ENCODE results near the gene UBE2J1.

The UBE2J1 gene

GRCh38 chr6:89353118-89353556, 615 bp upstream of the UBE2J1 start:
- no peak for TF ChIP-seq ZFX (IDR thresholded peaks at IDR 0.05)
- TF ChIP-seq, protein P1, sequence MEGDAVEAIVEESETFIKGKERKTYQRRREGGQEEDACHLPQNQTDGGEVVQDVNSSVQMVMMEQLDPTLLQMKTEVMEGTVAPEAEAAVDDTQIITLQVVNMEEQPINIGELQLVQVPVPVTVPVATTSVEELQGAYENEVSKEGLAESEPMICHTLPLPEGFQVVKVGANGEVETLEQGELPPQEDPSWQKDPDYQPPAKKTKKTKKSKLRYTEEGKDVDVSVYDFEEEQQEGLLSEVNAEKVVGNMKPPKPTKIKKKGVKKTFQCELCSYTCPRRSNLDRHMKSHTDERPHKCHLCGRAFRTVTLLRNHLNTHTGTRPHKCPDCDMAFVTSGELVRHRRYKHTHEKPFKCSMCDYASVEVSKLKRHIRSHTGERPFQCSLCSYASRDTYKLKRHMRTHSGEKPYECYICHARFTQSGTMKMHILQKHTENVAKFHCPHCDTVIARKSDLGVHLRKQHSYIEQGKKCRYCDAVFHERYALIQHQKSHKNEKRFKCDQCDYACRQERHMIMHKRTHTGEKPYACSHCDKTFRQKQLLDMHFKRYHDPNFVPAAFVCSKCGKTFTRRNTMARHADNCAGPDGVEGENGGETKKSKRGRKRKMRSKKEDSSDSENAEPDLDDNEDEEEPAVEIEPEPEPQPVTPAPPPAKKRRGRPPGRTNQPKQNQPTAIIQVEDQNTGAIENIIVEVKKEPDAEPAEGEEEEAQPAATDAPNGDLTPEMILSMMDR (conservative IDR thresholded peaks at IDR 0.05), result no peak
- peak overlapping the region; percentile 90 for H3K27ac ChIP-seq

GRCh38 chr6:89351671-89352277, 748 bp downstream of the UBE2J1 start:
- TF ChIP-seq, protein P1 (conservative IDR thresholded peaks at IDR 0.05), result no peak
- TF ChIP-seq ZFX (IDR thresholded peaks at IDR 0.05), result no peak
- H3K27ac ChIP-seq, result peak overlapping the region; percentile 90

DNA sequence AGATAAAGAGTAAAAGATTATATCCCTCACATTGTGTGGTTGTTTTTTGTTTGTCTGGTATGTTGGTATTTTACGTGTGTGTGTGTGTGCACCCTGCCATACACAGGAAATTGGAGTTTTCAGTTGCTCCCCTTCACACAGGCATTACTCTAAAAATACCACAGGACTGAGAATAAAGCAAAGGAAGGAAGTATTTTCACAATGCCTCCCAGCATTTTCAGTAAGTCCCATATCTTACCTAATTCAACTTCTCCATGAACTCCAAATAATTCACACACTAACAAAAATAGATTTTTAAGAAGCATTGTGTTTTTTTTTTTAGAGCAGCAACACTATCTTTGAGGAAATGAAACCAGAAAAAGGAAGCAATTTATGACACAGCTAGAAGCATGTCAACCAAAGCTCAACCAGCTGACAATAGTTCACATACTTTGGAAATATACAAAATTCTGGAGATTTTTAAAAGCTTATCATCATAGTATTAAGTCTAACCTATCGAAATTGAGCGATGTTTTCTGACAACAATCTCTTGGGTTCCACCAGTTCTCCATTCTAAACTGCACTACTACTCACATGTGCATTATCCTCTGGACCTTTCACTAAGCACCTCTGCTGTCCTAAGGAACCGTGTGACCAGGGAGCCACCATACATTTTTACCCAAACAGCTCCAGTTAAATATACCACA, 2.1 kb downstream of the UBE2J1 start:
- TF ChIP-seq, protein P1 (conservative IDR thresholded peaks at IDR 0.05), result no peak
- no peak overlapping the region; the same call in 1 of the 2 replicates for H3K27ac ChIP-seq

DNA sequence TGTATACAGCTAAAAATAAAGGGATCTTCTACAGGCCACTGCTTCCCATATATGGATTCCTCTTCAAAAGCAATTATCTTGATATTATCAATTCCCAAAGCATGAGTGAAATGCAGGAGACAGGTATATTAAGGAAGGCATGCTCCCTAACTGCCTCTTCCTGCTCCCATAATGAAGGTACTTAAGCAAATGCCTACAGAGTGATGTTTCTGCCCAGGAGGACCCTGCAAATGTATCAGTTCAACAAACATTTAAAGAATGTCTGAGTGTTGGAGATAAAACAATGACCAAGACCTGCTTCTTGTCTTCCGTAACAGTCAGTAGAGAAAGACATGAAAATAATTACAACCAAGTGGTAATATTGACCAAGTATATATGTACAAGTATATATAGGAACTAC, 4.2 kb downstream of the UBE2J1 start:
- no peak for TF ChIP-seq ZFX (IDR thresholded peaks at IDR 0.05)
- TF ChIP-seq, protein P1 (conservative IDR thresholded peaks at IDR 0.05), result no peak
- no peak overlapping the region for H3K27ac ChIP-seq

DNA sequence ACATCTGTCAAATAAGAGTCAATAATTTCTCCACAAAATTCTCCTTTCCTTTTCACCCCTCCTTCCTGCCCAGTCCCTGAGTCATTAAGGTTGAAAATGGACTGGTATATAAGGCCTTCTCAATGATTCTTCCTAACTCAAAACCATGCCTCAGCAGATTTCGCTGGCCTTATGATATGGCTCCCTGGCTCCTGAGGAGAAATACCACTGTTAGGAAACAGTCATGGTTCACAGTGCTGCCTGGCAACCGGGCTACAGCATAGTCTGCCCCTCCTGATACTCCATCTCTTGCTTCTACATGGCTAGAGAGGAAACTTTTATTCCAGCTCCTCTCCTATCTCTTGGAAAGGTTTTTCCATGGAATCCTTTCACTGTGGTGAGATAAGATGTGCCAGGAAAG, 4.7 kb downstream of the UBE2J1 start:
- H3K27ac ChIP-seq, result no peak overlapping the region
- TF ChIP-seq, protein P1 (conservative IDR thresholded peaks at IDR 0.05), result no peak
- TF ChIP-seq ZFX (IDR thresholded peaks at IDR 0.05), result no peak

- no peak for TF ChIP-seq ZFX (IDR thresholded peaks at IDR 0.05)
- TF ChIP-seq, protein P1 (conservative IDR thresholded peaks at IDR 0.05), result no peak
- no peak overlapping the region for H3K27ac ChIP-seq
Observed at GRCh38 chr6:89346433-89346832, 6.1 kb downstream of the UBE2J1 start.

DNA sequence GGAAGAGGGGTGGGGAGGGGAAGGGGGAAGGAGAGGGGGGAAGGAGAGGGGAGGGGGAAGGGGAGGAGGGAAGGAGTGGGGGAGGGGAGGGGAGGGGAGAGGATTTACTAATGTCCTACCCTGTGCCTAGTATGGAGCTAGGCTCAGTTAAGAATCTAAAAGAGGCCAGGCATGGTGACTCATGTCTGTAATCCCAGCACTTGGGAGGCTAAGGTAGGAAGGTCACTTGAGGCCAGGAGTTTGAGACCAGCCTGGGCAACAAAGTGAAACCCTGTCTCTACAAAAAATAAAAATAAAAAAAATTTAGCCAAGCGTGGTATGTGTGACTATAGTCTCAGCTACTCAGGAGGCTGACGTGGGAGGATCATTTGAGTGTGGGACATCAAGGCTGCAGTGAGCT, 13.0 kb downstream of the UBE2J1 start:
- TF ChIP-seq ZFX (IDR thresholded peaks at IDR 0.05), result no peak
- TF ChIP-seq, protein P1 (conservative IDR thresholded peaks at IDR 0.05), result no peak
- H3K27ac ChIP-seq, result no peak overlapping the region

Measured in C4-2B (cell line).